Tibial nerve (tissue), 4 donors: ENCODE data around the gene PTPRM.

ENCODE experiments used
- EP300 ChIP-seq, 2 donors: sonication (generic); formaldehyde crosslinking; IDR thresholded peaks; one replicate each; pipeline ENCODE4 v1.6.1; 2017; ENCODE audit warnings: antibody characterized with exemption in 2 of 2, mild to moderate bottlenecking in 1 of 2
- TF ChIP-seq, protein P1 (sequence below), 5 experiments: fragments of 200-600 bp in 3 of 5; fragments of 450-650 bp in 2 of 5; sonication (generic) in 3 of 5; IDR thresholded peaks; one replicate each; pipeline ENCODE4 v1.5.1; 2016 to 2019; ENCODE audit warnings: antibody characterized with exemption in 5 of 5, mild to moderate bottlenecking in 3 of 5, moderate library complexity in 2 of 5

GRCh38 chr18:7619676-7620075 is 52.6 kb downstream of the PTPRM start:
- TF ChIP-seq, protein P1, sequence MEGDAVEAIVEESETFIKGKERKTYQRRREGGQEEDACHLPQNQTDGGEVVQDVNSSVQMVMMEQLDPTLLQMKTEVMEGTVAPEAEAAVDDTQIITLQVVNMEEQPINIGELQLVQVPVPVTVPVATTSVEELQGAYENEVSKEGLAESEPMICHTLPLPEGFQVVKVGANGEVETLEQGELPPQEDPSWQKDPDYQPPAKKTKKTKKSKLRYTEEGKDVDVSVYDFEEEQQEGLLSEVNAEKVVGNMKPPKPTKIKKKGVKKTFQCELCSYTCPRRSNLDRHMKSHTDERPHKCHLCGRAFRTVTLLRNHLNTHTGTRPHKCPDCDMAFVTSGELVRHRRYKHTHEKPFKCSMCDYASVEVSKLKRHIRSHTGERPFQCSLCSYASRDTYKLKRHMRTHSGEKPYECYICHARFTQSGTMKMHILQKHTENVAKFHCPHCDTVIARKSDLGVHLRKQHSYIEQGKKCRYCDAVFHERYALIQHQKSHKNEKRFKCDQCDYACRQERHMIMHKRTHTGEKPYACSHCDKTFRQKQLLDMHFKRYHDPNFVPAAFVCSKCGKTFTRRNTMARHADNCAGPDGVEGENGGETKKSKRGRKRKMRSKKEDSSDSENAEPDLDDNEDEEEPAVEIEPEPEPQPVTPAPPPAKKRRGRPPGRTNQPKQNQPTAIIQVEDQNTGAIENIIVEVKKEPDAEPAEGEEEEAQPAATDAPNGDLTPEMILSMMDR (IDR thresholded peaks at IDR 0.05), result no peak
- TF ChIP-seq EP300 (IDR thresholded peaks at IDR 0.05), result no peak
